Hematopoietic multipotent progenitor cell (in vitro differentiated cells): ENCODE measurements around the gene ADD1. TPM values are rescaled to one million over a fixed set of nuclear protein-coding genes. Genes with fewer than 3 reads are reported as not detected.
"Not testable (repeated sequence)": the region's sequence is repeated elsewhere in the genome, so short reads cannot be mapped to it uniquely, and the experiment has no call there.

Experiments
- DNase-seq, 3 donors: peaks; one replicate each; pipeline ENCODE4 v3.0.0-alpha.2; 2011 to 2015; ENCODE audit warnings: low read depth in 2 of 3, low spot score in 2 of 3
- total RNA-seq: library from RNA; depleted of rRNA; stranded (reverse); fragments of >200 nt; gene quantifications from one replicate; pipeline ENCODE4 v1.2.3, GENCODE V29; 2012

Gene ADD1
- total RNA-seq, 1 donor, result 163 TPM

- DNase-seq, result peak in 2 of 3 donors; percentile 20 to 64
These were observed 110.9 kb downstream of the ADD1 start for GRCh38 chr4:2954358-2955185.

GRCh38 chr4:2955186-2956044, 111.8 kb downstream of the ADD1 start:
- DNase-seq, result not testable (repeated sequence)

DNA sequence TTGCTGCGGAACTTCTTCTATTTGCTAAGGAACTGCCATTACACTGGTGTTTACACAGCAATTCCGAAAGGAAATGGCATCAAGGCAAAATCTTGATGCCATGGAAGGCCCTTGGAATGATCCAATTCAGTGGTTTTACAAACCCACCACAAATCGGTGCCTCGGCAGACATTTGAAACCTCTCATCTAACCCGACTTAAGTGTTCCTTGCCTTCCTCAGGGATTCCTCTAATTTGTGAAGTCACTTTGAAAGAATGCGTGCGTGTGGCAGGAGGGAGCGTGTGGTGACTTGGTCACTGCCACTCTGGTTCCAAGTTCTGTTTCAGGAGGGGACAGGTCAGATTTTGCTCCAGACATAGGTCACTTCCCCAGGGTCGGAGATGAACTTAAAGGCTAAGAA, 114.8 kb downstream of the ADD1 start:
- DNase-seq, result no peak

DNA sequence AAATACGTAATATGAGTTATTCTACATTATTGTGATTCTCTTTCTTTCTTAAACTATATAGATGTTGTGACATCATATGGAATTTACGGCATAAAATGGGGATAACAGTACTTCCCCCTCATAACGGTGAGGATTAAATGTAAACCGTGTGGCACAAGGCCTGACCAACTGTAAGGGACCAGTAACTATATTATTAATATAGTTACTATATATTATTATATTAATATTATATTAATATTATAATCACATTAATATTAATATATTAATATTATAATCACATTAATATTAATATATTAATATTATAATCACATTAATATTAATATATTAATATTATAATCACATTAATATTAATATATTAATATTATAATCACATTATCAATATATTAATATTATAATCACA, 116.8 kb downstream of the ADD1 start:
- DNase-seq, result not testable (repeated sequence)

DNA sequence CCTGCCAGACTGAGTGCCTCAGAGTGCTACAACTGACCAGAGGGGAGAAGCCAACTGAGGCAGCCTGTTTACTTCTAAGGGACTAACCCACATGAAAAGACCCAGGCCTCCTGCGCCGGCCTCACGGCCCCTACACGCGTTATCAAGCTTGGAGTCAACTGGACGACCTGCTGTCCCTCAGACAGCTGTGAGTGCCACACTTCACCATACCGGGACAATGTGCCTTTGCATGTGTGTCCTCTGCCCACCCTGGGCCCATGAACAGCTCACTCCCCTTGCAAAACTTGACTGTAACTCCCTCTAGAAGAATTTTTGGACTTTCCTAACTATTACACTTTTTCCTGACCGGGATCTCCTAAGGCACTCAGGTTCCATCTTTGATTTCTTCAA, 117.8 kb downstream of the ADD1 start:
- DNase-seq, result peak in 1 of 3 donors; percentile 44

DNA sequence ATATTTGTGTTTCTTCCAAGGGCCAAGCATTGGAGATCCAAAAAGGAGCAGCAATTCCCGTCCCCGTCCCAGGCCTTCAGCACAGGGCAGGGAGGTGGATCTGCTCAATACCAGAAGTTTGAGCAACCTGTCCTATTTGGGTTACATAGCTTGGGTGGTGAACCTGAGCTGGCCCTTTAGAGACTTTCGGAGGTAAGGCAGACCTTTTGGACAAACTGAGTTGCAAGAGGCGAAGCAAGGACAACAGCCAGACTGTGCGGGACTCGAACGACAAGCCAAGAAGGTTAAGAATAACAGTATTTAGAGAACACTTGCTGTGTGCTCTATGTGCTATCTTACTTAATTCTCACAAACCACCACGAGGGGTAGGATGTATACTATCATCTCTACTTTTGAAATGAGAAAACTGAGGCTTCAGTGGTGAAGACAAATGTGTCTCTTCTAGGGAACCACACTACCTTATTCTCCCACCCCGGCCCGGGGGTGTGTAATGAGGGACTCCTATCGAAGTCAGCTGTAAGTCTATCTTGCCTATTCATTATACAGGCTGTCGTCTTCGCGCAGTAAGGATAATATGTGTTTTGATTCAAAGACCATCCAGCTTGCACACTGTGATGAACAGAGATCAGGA, 118.3 kb downstream of the ADD1 start:
- peak in 1 of 3 donors; percentile 37 for DNase-seq

DNA sequence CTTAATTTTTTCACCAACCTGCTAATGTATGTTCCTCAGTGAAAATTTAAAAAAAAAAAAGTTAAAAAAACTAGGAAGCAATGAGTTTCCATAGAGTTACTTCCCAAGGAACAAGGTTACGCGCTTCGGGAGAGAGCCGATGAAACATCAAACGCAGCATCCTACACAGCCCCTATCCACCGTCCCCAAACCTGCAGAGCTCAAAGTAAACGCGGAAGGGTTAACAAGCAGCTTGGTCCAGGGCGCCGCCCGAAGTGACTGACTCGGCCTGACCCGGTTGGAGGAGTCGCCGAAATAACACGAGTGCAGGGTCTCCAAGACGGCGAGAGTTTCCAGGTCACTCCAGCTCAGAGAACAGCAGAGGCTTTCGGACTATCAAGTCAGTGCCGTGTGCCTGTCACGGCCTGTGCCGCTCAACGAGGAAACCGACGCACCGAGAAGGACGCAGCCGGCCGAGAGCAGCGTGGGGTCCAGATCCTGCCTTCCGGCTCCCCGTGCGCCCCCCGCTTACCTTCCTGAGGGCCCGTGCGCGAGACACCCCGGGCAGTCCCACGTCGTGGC, 119.0 kb downstream of the ADD1 start:
- peak in 2 of 3 donors; percentile 66 for DNase-seq

GRCh38 chr4:2963175-2963965, 119.7 kb downstream of the ADD1 start, which contains the start of the genes GRK4 and NOP14:
Gene GRK4, plus strand, starts transcription at chr4:2963571. Its CDS starts 500 bp downstream, at chr4:2964071.
Gene NOP14, minus strand, starts transcription at chr4:2963406. Its CDS starts 87 bp downstream, at chr4:2963319.
- DNase-seq, result peak; percentile 93 to 99 (median 99)

DNA sequence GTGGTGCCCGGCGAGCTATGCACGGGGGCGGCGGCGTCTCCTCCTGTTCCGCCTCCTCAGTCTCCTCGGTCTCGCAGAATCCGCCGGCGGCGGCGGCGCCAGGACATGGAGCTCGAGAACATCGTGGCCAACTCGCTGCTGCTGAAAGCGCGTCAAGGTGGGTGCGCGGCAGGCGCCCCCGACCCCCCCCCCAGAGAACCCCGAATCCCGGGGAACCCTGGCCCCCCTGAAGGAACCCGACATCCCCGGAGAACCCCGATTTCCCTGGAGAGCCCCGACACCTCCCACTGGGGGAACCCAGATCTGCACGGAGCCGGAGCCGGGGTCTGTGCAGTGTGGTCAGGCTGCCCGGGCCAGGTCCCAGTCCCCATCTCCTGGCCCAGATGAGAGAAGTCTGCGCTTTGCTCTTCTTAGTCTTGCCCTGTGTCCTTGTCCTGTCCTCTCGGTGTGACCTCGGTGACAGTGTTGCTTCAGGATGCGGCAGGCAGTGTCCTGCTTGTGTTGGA, 120.4 kb downstream of the ADD1 start:
- DNase-seq, result peak in 1 of 3 donors; percentile 15

GRCh38 chr4:2964706-2965258, 121.1 kb downstream of the ADD1 start:
- DNase-seq, result no peak

- DNase-seq, result no peak
These were observed 121.6 kb downstream of the ADD1 start for GRCh38 chr4:2965262-2965661.

DNA sequence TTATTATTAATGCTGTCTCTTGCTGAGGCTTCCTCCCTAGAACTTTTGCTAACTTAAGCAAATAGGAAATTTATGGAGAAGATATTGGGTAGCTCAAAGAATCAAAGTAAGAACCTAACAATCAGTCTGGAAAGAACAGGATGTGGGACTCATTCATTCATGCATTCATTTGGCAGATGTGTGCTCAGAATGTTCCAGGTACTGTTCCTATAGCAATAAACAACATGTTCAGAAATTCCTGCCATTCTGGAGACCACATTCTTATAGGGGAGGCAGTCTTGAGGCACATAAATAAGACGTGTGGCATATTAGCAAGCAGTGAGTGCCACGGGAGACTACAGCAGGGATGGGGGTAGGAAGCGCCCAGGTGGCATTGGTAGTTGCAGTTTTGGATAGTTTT, 124.7 kb downstream of the ADD1 start:
- no peak for DNase-seq

GRCh38 chr4:2971275-2971674, 127.6 kb downstream of the ADD1 start:
- no peak for DNase-seq

GRCh38 chr4:2977211-2978088, 133.8 kb downstream of the ADD1 start:
- no peak for DNase-seq
